Fibroblast of skin of scalp (primary cell): ENCODE measurements around the gene TEX13B.

Source experiments
- DNase-seq: peaks from one replicate; pipeline ENCODE4 v3.0.0-alpha.2; 2013

The TEX13B gene

GRCh38 chrX:107935664-107936433 is 46.3 kb downstream of the TEX13B start:
- DNase-seq: peak; percentile 10

GRCh38 chrX:107935200-107935599 is 47.0 kb downstream of the TEX13B start:
- DNase-seq: peak; percentile 26

GRCh38 chrX:107934262-107934661 is 47.9 kb downstream of the TEX13B start:
- no peak for DNase-seq
